PC-3 (cell line): ENCODE results near the gene CHST9. TPM values are rescaled to one million over a fixed set of nuclear protein-coding genes. Genes with fewer than 3 reads are reported as not detected.
"Not testable (repeated sequence)": the region's sequence is repeated elsewhere in the genome, so short reads cannot be mapped to it uniquely, and the experiment has no call there.

Source experiments
- ATAC-seq: fragments of 200-7000 bp; cut with Tn5 transposase; 2 replicates; pipeline ENCODE4 v1.9.1; 2020; ENCODE audit warnings: mild to moderate bottlenecking, moderate library complexity
- Bru-seq: library from RNA; stranded (reverse); fragments of 400-500 nt; gene quantifications from one replicate; lab custom pipeline; 2021; lab: Mats Ljungman, UMichigan
- BruChase-seq, 2 experiments: library from RNA; stranded (reverse); fragments of 400-500 nt; gene quantifications; one replicate each; lab custom pipeline; 2021; lab: Mats Ljungman, UMichigan
- BruUV-seq: library from RNA; stranded (reverse); fragments of 400-500 nt; replicated peaks from 2 replicates; lab custom pipeline; 2021; lab: Mats Ljungman, UMichigan
- CTCF ChIA-PET: fragments of 300-600 bp; sonication (Branson Sonifier 250); formaldehyde crosslinking; loops from one replicate; lab custom pipeline; 2022; ENCODE audit warnings: antibody characterized with exemption; lab: Charles Lee
- POLR2A ChIA-PET: fragments of 300-600 bp; sonication (Branson Sonifier 250); formaldehyde crosslinking; loops from one replicate; lab custom pipeline; 2022; ENCODE audit warnings: antibody characterized with exemption; ENCODE audit not compliant: unreplicated experiment; lab: Charles Lee
- DNase-seq: peaks from one replicate; pipeline ENCODE4 v3.0.0-alpha.2; 2015
- H2AFZ ChIP-seq: fragments of 300-600 bp; sonication (generic); 2 replicates; pipeline ENCODE4 v1.6.0; 2016; ENCODE audit warnings: antibody characterized with exemption, low read length
- H3F3A ChIP-seq: fragments of 300-600 bp; sonication (generic); one replicate; pipeline ENCODE4 v1.6.0; 2017; ENCODE audit warnings: antibody characterized with exemption, low read length, control low read depth, mild to moderate bottlenecking; ENCODE audit not compliant: unreplicated experiment
- H3K27ac ChIP-seq: fragments of 300-600 bp; sonication (generic); 2 replicates; pipeline ENCODE4 v1.5.1; 2016; ENCODE audit warnings: mild to moderate bottlenecking, low read length
- H3K27me3 ChIP-seq: fragments of 300-600 bp; sonication (generic); 2 replicates; pipeline ENCODE4 v1.6.1; 2016; ENCODE audit warnings: low read length, mixed read lengths
- H3K36me3 ChIP-seq: fragments of 300-600 bp; sonication (generic); 2 replicates; pipeline ENCODE4 v1.6.1; 2016; ENCODE audit warnings: low read depth, mixed run types, low read length, mixed read lengths
- H3K4me1 ChIP-seq: fragments of 300-600 bp; sonication (generic); 2 replicates; pipeline ENCODE4 v1.5.1; 2016; ENCODE audit warnings: low read length; ENCODE audit not compliant: insufficient read depth
- H3K4me2 ChIP-seq: fragments of 300-600 bp; sonication (generic); 2 replicates; pipeline ENCODE4 v1.6.0; 2016; ENCODE audit warnings: low read length
- H3K4me3 ChIP-seq: fragments of 300-600 bp; sonication (generic); 2 replicates; pipeline ENCODE4 v1.5.1; 2016; ENCODE audit warnings: mild to moderate bottlenecking, low read length, mixed read lengths
- H3K79me2 ChIP-seq: fragments of 300-600 bp; sonication (generic); 2 replicates; pipeline ENCODE4 v1.6.1; 2017; ENCODE audit warnings: low read length, mixed read lengths
- H3K9ac ChIP-seq: fragments of 300-600 bp; sonication (generic); 2 replicates; pipeline ENCODE4 v1.6.0; 2016; ENCODE audit warnings: mild to moderate bottlenecking, low read length
- H3K9me2 ChIP-seq: fragments of 300-600 bp; sonication (generic); replicated peaks from 2 replicates; pipeline ENCODE4 v1.6.1; 2016; ENCODE audit warnings: mixed run types, low read length, mixed read lengths
- H3K9me3 ChIP-seq: fragments of 300-600 bp; sonication (generic); 2 replicates; pipeline ENCODE4 v1.6.1; 2016; ENCODE audit warnings: low read length, mixed read lengths
- H4K20me1 ChIP-seq: fragments of 300-600 bp; sonication (generic); 2 replicates; pipeline ENCODE4 v1.6.1; 2016; ENCODE audit warnings: low read length, mixed read lengths
- EZH2 ChIP-seq: fragments of 300-600 bp; sonication (generic); IDR thresholded peaks from one replicate; pipeline ENCODE4 v1.6.1; 2017; ENCODE audit warnings: antibody characterized with exemption, mild to moderate bottlenecking, low read length; ENCODE audit not compliant: unreplicated experiment
- EZH2phosphoT487 ChIP-seq: fragments of 300-600 bp; sonication (generic); IDR thresholded peaks from 2 replicates; pipeline ENCODE4 v1.6.1; 2018; ENCODE audit warnings: mild to moderate bottlenecking, antibody characterized with exemption, low read length, borderline replicate concordance
- intact Hi-C: fragments of 100-400 bp; cut with micrococcal nuclease; formaldehyde crosslinking; loops from 2 replicates; pipeline ENCODE4 v1.9.0; 2023
- long read RNA-seq: library from polyadenylated mRNA; unstranded; transcript quantifications from one replicate; pipeline ENCODE4 v2.0.0, GENCODE V29; 2021; ENCODE audit not compliant: unreplicated experiment
- total RNA-seq: library from RNA; depleted of rRNA; stranded (reverse); fragments of >200 nt; gene quantifications from 2 replicates; pipeline ENCODE4 v1.2.3, GENCODE V29; 2014; rRNA removed
- TF ChIP-seq, protein P1 (sequence below): fragments of 300-600 bp; sonication (generic); conservative IDR thresholded peaks from 2 replicates; pipeline ENCODE4 v1.5.1; 2017; ENCODE audit warnings: antibody characterized with exemption, low read depth, mild to moderate bottlenecking, low read length

Gene CHST9, protein sequence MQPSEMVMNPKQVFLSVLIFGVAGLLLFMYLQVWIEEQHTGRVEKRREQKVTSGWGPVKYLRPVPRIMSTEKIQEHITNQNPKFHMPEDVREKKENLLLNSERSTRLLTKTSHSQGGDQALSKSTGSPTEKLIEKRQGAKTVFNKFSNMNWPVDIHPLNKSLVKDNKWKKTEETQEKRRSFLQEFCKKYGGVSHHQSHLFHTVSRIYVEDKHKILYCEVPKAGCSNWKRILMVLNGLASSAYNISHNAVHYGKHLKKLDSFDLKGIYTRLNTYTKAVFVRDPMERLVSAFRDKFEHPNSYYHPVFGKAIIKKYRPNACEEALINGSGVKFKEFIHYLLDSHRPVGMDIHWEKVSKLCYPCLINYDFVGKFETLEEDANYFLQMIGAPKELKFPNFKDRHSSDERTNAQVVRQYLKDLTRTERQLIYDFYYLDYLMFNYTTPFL
- total RNA-seq (not detected in 2 replicates), Bru-seq, nascent RNA (not detected), BruChase-seq, experiment 1, labeled RNA remaining after a 6-hour chase (not detected), BruChase-seq, experiment 2, labeled RNA remaining after a 2-hour chase (not detected)
- long read RNA-seq = 0 reads

DNA sequence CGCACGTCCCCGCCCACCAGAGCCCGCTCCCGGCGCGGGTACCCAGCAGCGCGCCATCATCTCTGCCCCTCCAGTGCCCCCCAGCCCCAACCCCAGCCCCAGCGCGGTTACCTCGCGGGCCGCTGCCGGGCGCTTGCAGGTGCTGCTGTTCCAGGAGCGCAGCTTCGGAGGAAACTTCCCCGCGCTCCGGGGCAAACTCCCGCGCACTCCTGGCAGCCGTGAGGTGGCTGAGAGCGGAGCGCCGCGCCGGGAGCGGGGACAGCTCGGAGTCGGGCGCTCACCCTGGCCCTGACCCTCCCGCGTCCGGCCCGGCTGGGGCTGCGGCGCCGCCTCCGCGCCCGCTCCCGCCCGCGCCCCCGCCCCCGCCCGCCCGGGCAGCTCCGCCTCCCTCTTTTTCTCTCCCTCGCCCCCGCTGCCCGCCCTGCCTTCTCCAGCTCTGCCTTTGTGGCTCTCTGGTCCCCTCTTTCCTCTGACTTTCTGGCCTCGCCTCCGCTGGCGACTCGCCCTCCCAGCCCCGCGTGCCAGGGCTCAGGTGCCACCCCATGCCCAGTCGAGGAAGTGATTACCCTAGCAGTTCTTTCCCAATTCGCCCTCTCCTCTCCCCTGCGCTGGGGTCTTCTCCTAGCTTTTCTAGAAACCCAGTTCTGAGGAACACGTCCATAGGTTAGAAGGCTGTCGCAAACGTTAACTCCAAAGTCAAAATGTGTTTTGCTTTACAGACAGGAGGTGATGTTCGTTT is at the start of gene CHST9:
Gene CHST9 (minus strand): TSS at position 284 of the 739 bp plus-strand sequence. CDS start 42,499 bp downstream, outside the sequence.
- H3K9ac ChIP-seq = no peak within 1 kb of the TSS
- ATAC-seq = no peak
- no peaks in the 10 kb centered on the region for H3K9me2 ChIP-seq
- no peaks in the 10 kb centered on the region for H3K9me3 ChIP-seq
- TF ChIP-seq, protein P1, sequence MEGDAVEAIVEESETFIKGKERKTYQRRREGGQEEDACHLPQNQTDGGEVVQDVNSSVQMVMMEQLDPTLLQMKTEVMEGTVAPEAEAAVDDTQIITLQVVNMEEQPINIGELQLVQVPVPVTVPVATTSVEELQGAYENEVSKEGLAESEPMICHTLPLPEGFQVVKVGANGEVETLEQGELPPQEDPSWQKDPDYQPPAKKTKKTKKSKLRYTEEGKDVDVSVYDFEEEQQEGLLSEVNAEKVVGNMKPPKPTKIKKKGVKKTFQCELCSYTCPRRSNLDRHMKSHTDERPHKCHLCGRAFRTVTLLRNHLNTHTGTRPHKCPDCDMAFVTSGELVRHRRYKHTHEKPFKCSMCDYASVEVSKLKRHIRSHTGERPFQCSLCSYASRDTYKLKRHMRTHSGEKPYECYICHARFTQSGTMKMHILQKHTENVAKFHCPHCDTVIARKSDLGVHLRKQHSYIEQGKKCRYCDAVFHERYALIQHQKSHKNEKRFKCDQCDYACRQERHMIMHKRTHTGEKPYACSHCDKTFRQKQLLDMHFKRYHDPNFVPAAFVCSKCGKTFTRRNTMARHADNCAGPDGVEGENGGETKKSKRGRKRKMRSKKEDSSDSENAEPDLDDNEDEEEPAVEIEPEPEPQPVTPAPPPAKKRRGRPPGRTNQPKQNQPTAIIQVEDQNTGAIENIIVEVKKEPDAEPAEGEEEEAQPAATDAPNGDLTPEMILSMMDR = no peak
- TF ChIP-seq EZH2phosphoT487 (no peak; the same call in 1 of the 2 replicates), EZH2 (peak; percentile 63)
- intact Hi-C loops = no loop called here
- H3K27ac ChIP-seq = no peak within 1 kb of the TSS
- no peaks in the 10 kb centered on the region for H3K36me3 ChIP-seq
- peaks cover 71% of the 10 kb centered on the region for H3K27me3 ChIP-seq
- no peak within 1 kb of the TSS for H3K4me2 ChIP-seq
- ChIA-PET POLR2A (no interaction called here), CTCF (no interaction called here)
- no peaks in the 10 kb centered on the region for H3K4me1 ChIP-seq
- H3F3A ChIP-seq = no peaks in the 10 kb centered on the region
- no TSS peak for BruUV-seq
- H4K20me1 ChIP-seq = no peaks in the 10 kb centered on the region
- no peak within 1 kb of the TSS for H2AFZ ChIP-seq
- no peaks in the 10 kb centered on the region for H3K79me2 ChIP-seq
- H3K4me3 ChIP-seq = no peak within 1 kb of the TSS
- no peak for DNase-seq

DNA sequence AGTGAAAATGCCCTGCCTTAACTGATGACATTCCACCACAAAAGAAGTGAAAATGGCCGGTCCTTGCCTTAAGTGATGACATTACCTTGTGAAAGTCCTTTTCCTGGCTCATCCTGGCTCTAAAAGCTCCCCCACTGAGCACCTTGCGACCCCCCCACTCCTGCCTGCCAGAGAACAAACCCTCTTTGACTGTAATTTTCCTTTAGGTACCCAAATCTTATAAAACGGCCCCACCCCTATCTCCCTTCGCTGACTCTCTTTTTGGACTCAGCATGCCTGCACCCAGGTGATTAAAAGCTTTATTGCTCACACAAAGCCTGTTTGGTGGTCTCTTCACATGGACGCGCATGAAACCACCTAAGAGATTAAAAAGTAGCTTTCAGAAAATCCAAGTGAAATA is 47.2 kb upstream of the CHST9 start:
- intact Hi-C loops, H3K9me2 ChIP-seq, H3K9ac ChIP-seq, H2AFZ ChIP-seq, H3K9me3 ChIP-seq, H3K79me2 ChIP-seq, H3K27ac ChIP-seq, H3K4me1 ChIP-seq, BruUV-seq, DNase-seq, H3K4me3 ChIP-seq, ATAC-seq, H3K36me3 ChIP-seq, H3K4me2 ChIP-seq, H4K20me1 ChIP-seq, H3F3A ChIP-seq, CTCF ChIA-PET: not testable (repeated sequence)
- peaks cover 15% of the 10 kb centered on the region; the same call in 1 of the 2 replicates for H3K27me3 ChIP-seq
- POLR2A ChIA-PET = interaction anchor here (0.8 kb wide), 1 partner anchor 730 kb away, joined by 8 read pairs; no protein-coding TSS in a partner anchor

DNA sequence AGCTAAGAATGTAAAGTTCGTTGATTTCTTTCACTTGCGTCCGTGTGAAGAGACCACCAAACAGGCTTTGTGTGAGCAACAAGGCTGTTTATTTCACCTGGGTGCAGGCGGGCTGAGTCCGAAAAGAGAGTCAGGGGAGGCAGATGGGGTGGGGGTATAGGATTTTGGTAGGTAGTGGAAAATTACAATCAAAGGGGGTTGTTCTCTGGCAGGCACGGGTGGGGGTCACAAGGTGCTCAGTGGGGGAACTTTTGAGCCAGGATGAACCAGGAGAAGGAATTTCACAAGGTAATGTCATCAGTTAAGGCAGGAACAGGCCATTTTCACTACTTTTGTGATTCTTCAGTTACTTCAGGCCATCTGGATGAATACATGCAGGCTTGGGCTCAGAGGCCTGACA is 46.6 kb upstream of the CHST9 start:
- H3K79me2 ChIP-seq, intact Hi-C loops, H3F3A ChIP-seq, CTCF ChIA-PET, BruUV-seq, H3K4me3 ChIP-seq, H3K4me2 ChIP-seq, H3K9me2 ChIP-seq, H3K9ac ChIP-seq, H2AFZ ChIP-seq, H3K36me3 ChIP-seq, H4K20me1 ChIP-seq, DNase-seq, H3K9me3 ChIP-seq, ATAC-seq, POLR2A ChIA-PET, H3K27ac ChIP-seq, H3K4me1 ChIP-seq: not testable (repeated sequence)
- peaks cover 15% of the 10 kb centered on the region; the same call in 1 of the 2 replicates for H3K27me3 ChIP-seq

DNA sequence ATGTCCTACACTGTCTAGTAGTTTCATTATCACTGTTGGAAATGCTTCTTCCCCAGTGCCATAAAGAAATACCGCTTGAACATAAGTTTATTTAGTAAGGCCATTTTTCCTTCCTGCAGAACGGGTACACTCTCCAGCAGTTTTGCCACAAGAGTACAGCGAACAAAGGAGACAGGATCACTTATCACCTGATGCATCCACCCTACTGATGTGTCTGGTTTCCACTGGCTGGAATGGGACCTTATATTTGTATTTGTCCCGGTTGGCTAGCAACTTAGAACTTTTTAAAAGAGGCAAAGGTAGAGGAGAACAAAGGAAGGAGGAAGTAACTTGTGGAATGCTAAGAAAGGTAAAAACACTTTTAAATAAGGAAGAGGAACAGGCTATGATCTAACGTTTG is 46.1 kb upstream of the CHST9 start:
- H3K9me2 ChIP-seq, intact Hi-C loops, H3K4me1 ChIP-seq, H3K4me2 ChIP-seq, H4K20me1 ChIP-seq, ATAC-seq, H3K9ac ChIP-seq, CTCF ChIA-PET, DNase-seq, H3K9me3 ChIP-seq, H3K27ac ChIP-seq, H3K4me3 ChIP-seq, BruUV-seq, H3K36me3 ChIP-seq, POLR2A ChIA-PET, H2AFZ ChIP-seq, H3F3A ChIP-seq, H3K79me2 ChIP-seq: not testable (repeated sequence)
- H3K27me3 ChIP-seq = peaks cover 15% of the 10 kb centered on the region; the same call in 1 of the 2 replicates
